H1 (cell line): ENCODE measurements around the gene CDH11. TPM values are rescaled to one million over a fixed set of nuclear protein-coding genes. Genes with fewer than 3 reads are reported as not detected.

Source experiments
- CHD7 ChIP-seq: fragments of 300-600 bp; sonication (generic); IDR thresholded peaks from 2 replicates; pipeline ENCODE4 v1.7.1; 2012; ENCODE audit warnings: low read length, moderate library complexity, mild to moderate bottlenecking, inconsistent platforms; ENCODE audit not compliant: insufficient replicate concordance
- JUN ChIP-seq: IDR thresholded peaks from 2 replicates; pipeline ENCODE4 v1.6.1; 2011; ENCODE audit warnings: low read depth, mild to moderate bottlenecking, improper control_type of control experiment, low read length
- JUND ChIP-seq: IDR thresholded peaks from 2 replicates; pipeline ENCODE4 v1.6.1; 2011; ENCODE audit warnings: mild to moderate bottlenecking, improper control_type of control experiment, low read length
- MAFK ChIP-seq: IDR thresholded peaks from 2 replicates; pipeline ENCODE4 v1.6.1; 2012; ENCODE audit warnings: low read depth, mild to moderate bottlenecking, improper control_type of control experiment, low read length
- RNF2 ChIP-seq: fragments of 200-900, 300-1000 bp; sonication (generic); IDR thresholded peaks from 2 replicates; pipeline ENCODE4 v1.7.1; 2016; ENCODE audit warnings: borderline replicate concordance, low read depth, mild to moderate bottlenecking, antibody characterized with exemption, low read length; ENCODE audit not compliant: poor library complexity, severe bottlenecking; ENCODE audit errors: missing control alignments
- RXRA ChIP-seq: IDR thresholded peaks from 2 replicates; pipeline ENCODE4 v1.6.1; 2011; ENCODE audit warnings: low read depth, mild to moderate bottlenecking, low read length, moderate library complexity; ENCODE audit not compliant: insufficient read depth
- SIRT6 ChIP-seq: IDR thresholded peaks from one replicate; pipeline ENCODE4 v1.7.1; 2012; ENCODE audit warnings: low read length, inconsistent platforms
- SP4 ChIP-seq: IDR thresholded peaks from 2 replicates; pipeline ENCODE4 v1.6.1; 2012; ENCODE audit warnings: low read length, inconsistent platforms
- SRF ChIP-seq: IDR thresholded peaks from 2 replicates; pipeline ENCODE4 v1.6.1; 2011; ENCODE audit warnings: mild to moderate bottlenecking, low read depth, low read length, moderate library complexity
- YY1 ChIP-seq: IDR thresholded peaks from 2 replicates; pipeline ENCODE4 v1.6.1; 2011; ENCODE audit warnings: low read depth, mild to moderate bottlenecking, low read length
- polyA plus RNA-seq, 7 experiments: library from polyadenylated mRNA; depleted of rRNA in 3 of 7; stranded (reverse) in 5 of 7; unstranded in 2 of 7; fragments of >200 nt in 5 of 7; fragments of 200-250 nt in 2 of 7; gene quantifications; 1 replicate in 5 of 7; 2 replicates in 1 of 7; 4 replicates in 1 of 7; pipeline versions ENCODE4 v1.2.1 to v1.2.3, GENCODE V29; 2011 to 2013; ENCODE audit warnings: missing spikeins in 2 of 7, mixed read lengths in 2 of 7
- total RNA-seq: library from RNA; stranded (reverse); fragmentation: NEBNext Ultra II Directional; extraction: Animal tissue kit (Norgen Biotek cat#: 25700); gene quantifications from 2 replicates; pipeline ENCODE4 v1.2.1, GENCODE V29; 2021

Gene CDH11
- total and polyA plus RNA-seq, 2 of the 8 experiments (the other 6 are each of a cell fraction or from before 2014, with no cell fraction given), result 3.3 to 8.4 TPM

GRCh38 chr16:65016754-65017153 lies 105.1 kb downstream of the CDH11 start (continued):
- no peak for TF ChIP-seq CHD7
- TF ChIP-seq MAFK, result no peak
- TF ChIP-seq RNF2, result no peak
- TF ChIP-seq SRF, result no peak
- TF ChIP-seq SIRT6, result no peak
- no peak for TF ChIP-seq SP4
- TF ChIP-seq RXRA, result no peak
- TF ChIP-seq JUN, result no peak
- TF ChIP-seq YY1, result no peak
- TF ChIP-seq JUND, result no peak
